Kidney (tissue), 14 donors: ENCODE results near the gene MLLT6. TPM values are rescaled to one million over a fixed set of nuclear protein-coding genes. Genes with fewer than 3 reads are reported as not detected.

Experiments used
- DNase-seq, 5 donors: peaks; one replicate each; pipeline ENCODE4 v3.0.0-alpha.2; 2013 to 2020
- FAIRE-seq: peaks from 2 replicates; lab custom pipeline; 2012; peaks lifted over from hg19 to GRCh38; lab: Jason Lieb, UNC
- H3K27ac ChIP-seq, 2 donors: one replicate each; pipeline ENCODE4 v1.7.0; 2013; ENCODE audit warnings: low read depth in 2 of 2, low read length in 2 of 2, inconsistent platforms in 1 of 2
- H3K27me3 ChIP-seq: one replicate; pipeline ENCODE4 v1.7.1; 2013; ENCODE audit warnings: low read length, inconsistent platforms; ENCODE audit not compliant: control insufficient read depth, insufficient read depth
- H3K36me3 ChIP-seq, 3 donors: one replicate each; pipeline versions ENCODE4 v1.7.0 to v1.7.1; 2013; ENCODE audit warnings: low read length in 3 of 3, control low read depth in 1 of 3, inconsistent platforms in 1 of 3; ENCODE audit not compliant: insufficient read depth in 3 of 3, control insufficient read depth in 2 of 3
- H3K4me1 ChIP-seq, 3 donors: one replicate each; pipeline versions ENCODE4 v1.7.0 to v1.7.1; 2013; ENCODE audit warnings: low read length in 3 of 3, inconsistent platforms in 1 of 3, low read depth in 1 of 3; ENCODE audit not compliant: control insufficient read depth in 2 of 3, insufficient read depth in 2 of 3
- H3K4me3 ChIP-seq, 3 donors: one replicate each; pipeline versions ENCODE4 v1.7.0 to v1.8.1; 2013; ENCODE audit warnings: low read length in 3 of 3, control low read depth in 1 of 3, inconsistent platforms in 1 of 3
- H3K9ac ChIP-seq, 3 donors: one replicate each; pipeline versions ENCODE4 v1.7.0 to v1.7.1; 2013; ENCODE audit warnings: low read length in 3 of 3, control low read depth in 1 of 3, inconsistent platforms in 1 of 3
- H3K9me3 ChIP-seq, 3 donors: one replicate each; pipeline versions ENCODE4 v1.7.0 to v1.7.1; 2013; ENCODE audit warnings: low read length in 3 of 3, control low read depth in 1 of 3, inconsistent platforms in 1 of 3; ENCODE audit not compliant: control insufficient read depth in 2 of 3, insufficient read depth in 1 of 3
- CTCF ChIP-seq: IDR thresholded peaks from 3 replicates; pipeline ENCODE4 v1.5.1; 2012; ENCODE audit warnings: mild to moderate bottlenecking, moderate library complexity, borderline replicate concordance; ENCODE audit not compliant: insufficient read depth; ENCODE audit errors: extremely low read depth
- intact Hi-C: fragments of 100-400 bp; cut with DNase I; formaldehyde crosslinking; loops from one replicate; pipeline ENCODE4 v1.11.1; 2022
- polyA plus RNA-seq: library from polyadenylated mRNA; stranded (reverse); fragments of 350-450 nt; fragmentation: Illumina TruSeq; extraction: RNeasy Lipid Tissue Mini Kit (QIAGEN cat#74804); gene quantifications from one replicate; pipeline ENCODE4 v1.2.3, GENCODE V29; 2014; ENCODE audit warnings: low read depth, low replicate concordance; ENCODE audit not compliant: insufficient read depth
- total RNA-seq: library from RNA; stranded (reverse); fragmentation: NEBNext Ultra II Directional; extraction: Animal tissue kit (Norgen Biotek cat#: 25700); gene quantifications from one replicate; pipeline ENCODE4 v1.2.1, GENCODE V29; 2021
- donor health status: control.
- donor health status: control.
- donor health status: control.
- donor health status: control.
- donor health status: control.
- donor health status: DM: yes; HTN: yes; CAD: no.
- donor health status: Normal renal cell carcinoma (clear cell type).

MLLT6 gene
- total and polyA plus RNA-seq, 2 donors from 2014 or later = 34.3 to 199 TPM

- Histone ChIP-seq H3K9me3 (no peaks in the 10 kb centered on the region), H3K4me1 (peaks cover 0 to 34% (median 26%) of the 10 kb centered on the region in 3 donors), H3K27ac (peak overlapping the region in 1 of 2 donors; percentile 74), H3K36me3 (peaks cover 0 to 28% (median 19%) of the 10 kb centered on the region in 3 donors), H3K9ac (no peak overlapping the region), H3K27me3 (no peaks in the 10 kb centered on the region), H3K4me3 (peak overlapping the region in 1 of 3 donors; percentile 3)
- DNase-seq = peak in 2 of 5 donors; percentile 43 to 50
- intact Hi-C loops = no loop called here
- no peak for TF ChIP-seq CTCF
- no peak for FAIRE-seq
Observed at GRCh38 chr17:38741921-38742410, 36.9 kb downstream of the MLLT6 start.

GRCh38 chr17:38742411-38743308, 37.6 kb downstream of the MLLT6 start:
- peaks cover 0 to 24% (median 14%) of the 10 kb centered on the region in 3 donors for H3K36me3 ChIP-seq
- H3K4me3 ChIP-seq = no peak overlapping the region
- DNase-seq = peak in 4 of 5 donors; percentile 66 to 94 (median 74)
- no peak for TF ChIP-seq CTCF
- H3K27me3 ChIP-seq = no peaks in the 10 kb centered on the region
- FAIRE-seq = no peak
- peak overlapping the region in 1 of 2 donors; percentile 74 for H3K27ac ChIP-seq
- intact Hi-C loops = no loop called here
- H3K4me1 ChIP-seq = peaks cover 0 to 34% (median 26%) of the 10 kb centered on the region in 3 donors
- peak overlapping the region in 1 of 3 donors; percentile 46 for H3K9ac ChIP-seq
- no peaks in the 10 kb centered on the region for H3K9me3 ChIP-seq

GRCh38 chr17:38743556-38744171, 38.6 kb downstream of the MLLT6 start:
- H3K9me3 ChIP-seq = no peaks in the 10 kb centered on the region
- no peak for FAIRE-seq
- peak in 4 of 5 donors; percentile 44 to 64 (median 54) for DNase-seq
- H3K27ac ChIP-seq = no peak overlapping the region
- no peak overlapping the region for H3K4me3 ChIP-seq
- no peaks in the 10 kb centered on the region for H3K27me3 ChIP-seq
- peaks cover 0 to 36% (median 26%) of the 10 kb centered on the region in 3 donors for H3K4me1 ChIP-seq
- intact Hi-C loops = no loop called here
- H3K36me3 ChIP-seq = peaks cover 0 to 16% (median 7%) of the 10 kb centered on the region in 3 donors
- H3K9ac ChIP-seq = no peak overlapping the region
- TF ChIP-seq CTCF = no peak
